ENCODE data around the gene PTGES3.

DNA sequence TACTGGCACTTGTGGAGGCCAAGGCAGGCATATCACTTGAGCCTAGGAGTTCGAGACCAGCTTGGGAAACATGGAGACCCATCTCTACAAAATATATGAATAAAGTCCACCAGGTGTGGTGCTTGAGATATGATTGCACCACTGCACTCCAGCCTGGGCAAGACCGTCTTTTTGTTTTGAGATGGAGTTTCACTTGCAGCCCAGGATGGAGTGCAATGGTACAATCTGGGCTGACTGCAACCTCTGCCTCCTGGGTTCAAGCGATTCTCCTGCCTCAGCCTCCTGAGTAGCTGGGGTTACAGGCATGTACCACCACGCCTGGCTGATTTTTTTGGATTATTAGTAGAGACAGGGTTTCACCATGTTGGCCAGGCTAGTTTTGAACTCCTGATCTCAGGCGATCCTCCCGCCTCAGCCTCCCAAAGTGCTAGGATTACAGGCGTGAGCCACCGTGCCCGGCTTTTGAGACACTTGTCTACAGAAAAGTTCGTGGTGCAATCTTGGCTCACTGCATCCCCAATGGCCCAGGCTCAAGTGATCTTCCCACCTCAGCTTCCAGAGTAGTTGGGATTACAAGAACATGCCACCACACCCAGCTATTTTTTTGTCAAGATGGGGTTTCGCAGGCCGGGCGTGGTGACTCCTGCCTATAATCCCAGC is 26.0 kb downstream of the PTGES3 start:
- no peak for TF ChIP-seq SMC3 (conservative IDR thresholded peaks at IDR 0.05; ENCODE audit: poor library complexity)
- no peak for TF ChIP-seq POLR2AphosphoS5 (IDR thresholded peaks at IDR 0.05)
- TF ChIP-seq, protein P1, sequence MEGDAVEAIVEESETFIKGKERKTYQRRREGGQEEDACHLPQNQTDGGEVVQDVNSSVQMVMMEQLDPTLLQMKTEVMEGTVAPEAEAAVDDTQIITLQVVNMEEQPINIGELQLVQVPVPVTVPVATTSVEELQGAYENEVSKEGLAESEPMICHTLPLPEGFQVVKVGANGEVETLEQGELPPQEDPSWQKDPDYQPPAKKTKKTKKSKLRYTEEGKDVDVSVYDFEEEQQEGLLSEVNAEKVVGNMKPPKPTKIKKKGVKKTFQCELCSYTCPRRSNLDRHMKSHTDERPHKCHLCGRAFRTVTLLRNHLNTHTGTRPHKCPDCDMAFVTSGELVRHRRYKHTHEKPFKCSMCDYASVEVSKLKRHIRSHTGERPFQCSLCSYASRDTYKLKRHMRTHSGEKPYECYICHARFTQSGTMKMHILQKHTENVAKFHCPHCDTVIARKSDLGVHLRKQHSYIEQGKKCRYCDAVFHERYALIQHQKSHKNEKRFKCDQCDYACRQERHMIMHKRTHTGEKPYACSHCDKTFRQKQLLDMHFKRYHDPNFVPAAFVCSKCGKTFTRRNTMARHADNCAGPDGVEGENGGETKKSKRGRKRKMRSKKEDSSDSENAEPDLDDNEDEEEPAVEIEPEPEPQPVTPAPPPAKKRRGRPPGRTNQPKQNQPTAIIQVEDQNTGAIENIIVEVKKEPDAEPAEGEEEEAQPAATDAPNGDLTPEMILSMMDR (IDR thresholded peaks at IDR 0.05; ENCODE audit: poor library complexity, severe bottlenecking): no peak
- no peak for TF ChIP-seq REST (IDR thresholded peaks at IDR 0.05; ENCODE audit: borderline replicate concordance)
- no peak for TF ChIP-seq EZH2 (IDR thresholded peaks at IDR 0.05; ENCODE audit: borderline replicate concordance, insufficient read depth, low read length, poor library complexity, severe bottlenecking)
- TF ChIP-seq RAD21 (conservative IDR thresholded peaks at IDR 0.05): no peak
